Measurements from ENCODE around the gene ZNF750. TPM values are rescaled to one million over a fixed set of nuclear protein-coding genes. Genes with fewer than 3 reads are reported as not detected.

The ZNF750 gene
- total and polyA plus RNA-seq, 2 of the 13 experiments (the other 11 are each of a cell fraction or from before 2014, with no cell fraction given) = not detected

GRCh38 chr17:82832881-82833475, 6.8 kb downstream of the ZNF750 start (continued):
- TF ChIP-seq ZNF407 (CRISPR knock-in tag; IDR thresholded peaks at IDR 0.05; ENCODE audit: not compliant biosample characterization) = no peak
- TF ChIP-seq ZNF850 (CRISPR knock-in tag; conservative IDR thresholded peaks at IDR 0.05) = no peak
- TF ChIP-seq ARID3A (IDR thresholded peaks at IDR 0.05; ENCODE audit: low read depth, low read length) = no peak
